Suprapubic skin (tissue), 4 donors: ENCODE data around the gene TVP23B. TPM values are rescaled to one million over a fixed set of nuclear protein-coding genes. Genes with fewer than 3 reads are reported as not detected.
"Not testable (repeated sequence)": the region's sequence is repeated elsewhere in the genome, so short reads cannot be mapped to it uniquely, and the experiment has no call there.

Source experiments
- DNase-seq, 2 donors: peaks; one replicate each; pipeline ENCODE4 v3.0.0-alpha.2; 2019; ENCODE audit warnings: low spot score in 2 of 2
- H3K27ac ChIP-seq: fragments of 200-600 bp; sonication (generic); one replicate; pipeline ENCODE4 v1.5.1; 2019
- H3K27me3 ChIP-seq: fragments of 200-600 bp; sonication (generic); one replicate; pipeline ENCODE4 v1.5.1; 2019
- H3K36me3 ChIP-seq: fragments of 200-600 bp; sonication (generic); one replicate; pipeline ENCODE4 v1.5.1; 2019
- H3K4me1 ChIP-seq: fragments of 200-600 bp; sonication (generic); one replicate; pipeline ENCODE4 v1.5.1; 2019
- H3K4me3 ChIP-seq: fragments of 200-600 bp; sonication (generic); one replicate; pipeline ENCODE4 v1.5.1; 2019; ENCODE audit warnings: mild to moderate bottlenecking
- H3K9me3 ChIP-seq: fragments of 200-600 bp; sonication (generic); one replicate; pipeline ENCODE4 v1.5.1; 2019
- CTCF ChIP-seq, 2 donors: fragments of 200-600 bp in 1 of 2; fragments of 450-650 bp in 1 of 2; sonication (generic) in 1 of 2; IDR thresholded peaks; one replicate each; pipeline ENCODE4 v1.5.1; 2016 to 2019; ENCODE audit warnings: antibody characterized with exemption in 2 of 2, mild to moderate bottlenecking in 1 of 2, moderate library complexity in 1 of 2
- EP300 ChIP-seq: sonication (generic); formaldehyde crosslinking; IDR thresholded peaks from one replicate; pipeline ENCODE4 v1.6.1; 2017; ENCODE audit warnings: antibody characterized with exemption
- POLR2A ChIP-seq, 2 donors: fragments of 450-650 bp; IDR thresholded peaks; one replicate each; pipeline ENCODE4 v1.6.1; 2017; ENCODE audit warnings: antibody characterized with exemption in 2 of 2, mild to moderate bottlenecking in 2 of 2, moderate library complexity in 2 of 2
- POLR2AphosphoS5 ChIP-seq, 3 donors: sonication (generic); formaldehyde crosslinking; IDR thresholded peaks; one replicate each; pipeline ENCODE4 v1.6.1; 2017; ENCODE audit warnings: antibody characterized with exemption in 3 of 3
- WGBS: methylation state at CpG from one replicate; pipeline ENCODE4 v1.1.5; 2018; 5-methylcytosine and 5-hydroxymethylcytosine counted together
- total RNA-seq, 4 donors: library from RNA; depleted of rRNA; stranded (reverse); fragments of >200 nt; gene quantifications; one replicate each; pipeline ENCODE4 v1.1.0, GENCODE V29; 2016

The TVP23B gene
- total RNA-seq, 4 donors from 2014 or later: 21.9 to 35.1 (median 31.1) TPM

- WGBS: 47% methylated on average over 8 of the region's 9 CpGs
- DNase-seq, H3K4me1 ChIP-seq, H3K27me3 ChIP-seq, H3K4me3 ChIP-seq, H3K36me3 ChIP-seq, H3K27ac ChIP-seq, H3K9me3 ChIP-seq: not testable (repeated sequence)
- peak; percentile 37 to 66 for TF ChIP-seq CTCF (IDR thresholded peaks at IDR 0.05)
These were observed 35.7 kb downstream of the TVP23B start for GRCh38 chr17:18816489-18817371.

- not testable (repeated sequence) for DNase-seq, H3K27me3 ChIP-seq, H3K36me3 ChIP-seq, H3K9me3 ChIP-seq, H3K4me3 ChIP-seq, H3K27ac ChIP-seq, H3K4me1 ChIP-seq
- WGBS: 70% methylated on average over 3 of the region's 3 CpGs
These were observed 40.4 kb downstream of the TVP23B start for GRCh38 chr17:18821430-18821829.

- H3K4me1 ChIP-seq, H3K9me3 ChIP-seq, H3K27ac ChIP-seq, H3K36me3 ChIP-seq, H3K4me3 ChIP-seq, DNase-seq, H3K27me3 ChIP-seq: not testable (repeated sequence)
- WGBS: no CpG with 5 or more reads among the region's 1 CpG
These were observed 46.6 kb downstream of the TVP23B start for GRCh38 chr17:18827613-18828012.

GRCh38 chr17:18848501-18848900 is 67.5 kb downstream of the TVP23B start:
- Histone ChIP-seq H3K9me3 (no peaks in the 10 kb centered on the region), H3K4me1 (peaks cover 4% of the 10 kb centered on the region), H3K36me3 (no peaks in the 10 kb centered on the region), H3K27me3 (no peaks in the 10 kb centered on the region), H3K27ac (no peak overlapping the region), H3K4me3 (no peak overlapping the region)
- DNase-seq: no peak
- TF ChIP-seq EP300 (no peak), CTCF (IDR thresholded peaks at IDR 0.05) (no peak), POLR2A (IDR thresholded peaks at IDR 0.05) (no peak), POLR2AphosphoS5 (IDR thresholded peaks at IDR 0.05) (no peak)
- 96% methylated on average over 6 of the region's 6 CpGs for WGBS

GRCh38 chr17:18850679-18851078 is 69.7 kb downstream of the TVP23B start:
- TF ChIP-seq POLR2A (IDR thresholded peaks at IDR 0.05) (no peak), POLR2AphosphoS5 (IDR thresholded peaks at IDR 0.05) (no peak), EP300 (no peak), CTCF (IDR thresholded peaks at IDR 0.05) (no peak)
- no peak overlapping the region for H3K27ac ChIP-seq
- no peak overlapping the region for H3K4me3 ChIP-seq

GRCh38 chr17:18851201-18851600 is 70.2 kb downstream of the TVP23B start:
- H3K4me3 ChIP-seq: no peak overlapping the region
- H3K9me3 ChIP-seq: no peaks in the 10 kb centered on the region
- TF ChIP-seq EP300: no peak
- no peak for TF ChIP-seq POLR2A (IDR thresholded peaks at IDR 0.05)
- TF ChIP-seq POLR2AphosphoS5 (IDR thresholded peaks at IDR 0.05): no peak
- no peak for TF ChIP-seq CTCF (IDR thresholded peaks at IDR 0.05)
- WGBS: 66% methylated on average over 3 of the region's 3 CpGs
- H3K27me3 ChIP-seq: no peaks in the 10 kb centered on the region
- no peak for DNase-seq
- H3K4me1 ChIP-seq: peaks cover 14% of the 10 kb centered on the region
- no peak overlapping the region for H3K27ac ChIP-seq
- H3K36me3 ChIP-seq: no peaks in the 10 kb centered on the region

More at GRCh38 chr17:18850679-18851078, 69.7 kb downstream of the TVP23B start:
- no peak for DNase-seq
- 58% methylated on average over 1 of the region's 1 CpG for WGBS
- Histone ChIP-seq H3K9me3 (no peaks in the 10 kb centered on the region), H3K4me1 (peaks cover 10% of the 10 kb centered on the region), H3K27me3 (no peaks in the 10 kb centered on the region), H3K36me3 (no peaks in the 10 kb centered on the region)
